ENCODE data around the gene PRKCE. TPM values are rescaled to one million over a fixed set of nuclear protein-coding genes. Genes with fewer than 3 reads are reported as not detected.

The PRKCE gene
- total RNA-seq, 1 donor from 2014 or later, result 24.2 TPM

DNA sequence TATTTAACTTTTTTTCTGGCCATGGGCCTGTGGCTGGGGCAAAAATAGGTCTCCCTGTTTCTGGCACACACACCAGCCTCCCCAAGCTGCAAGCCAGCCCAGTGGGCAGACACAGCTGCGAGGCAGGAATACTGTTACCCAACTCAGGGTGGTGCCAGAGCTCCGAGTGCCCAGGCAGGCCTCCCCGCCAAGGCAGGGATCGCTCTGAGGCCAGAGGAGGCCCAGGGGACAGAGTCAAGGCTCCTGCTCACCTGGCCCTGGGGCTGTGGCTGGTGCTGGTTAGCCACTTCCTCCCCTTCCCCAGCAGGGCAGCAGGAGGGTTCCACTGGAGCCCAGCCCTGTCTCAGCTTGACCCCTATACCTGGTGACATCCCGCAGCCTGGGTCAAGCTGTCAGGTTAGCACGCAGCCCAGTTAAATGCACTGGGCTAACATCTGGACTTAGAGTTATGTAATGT, 578.7 kb downstream of the PRKCE start:
- Mint-ChIP-seq H3K36me3 (ENCODE audit: low read depth, unreplicated experiment) (no peaks in the 10 kb centered on the region), H3K27ac (ENCODE audit: unreplicated experiment) (no peak overlapping the region), H3K4me3 (ENCODE audit: unreplicated experiment) (no peak overlapping the region), H3K27me3 (ENCODE audit: unreplicated experiment) (peaks cover 2% of the 10 kb centered on the region), H3K4me1 (ENCODE audit: unreplicated experiment) (peaks cover 44% of the 10 kb centered on the region), H3K9me3 (ENCODE audit: unreplicated experiment) (no peaks in the 10 kb centered on the region)
- no peak for DNase-seq (ENCODE audit: low spot score)
- TF ChIP-seq, protein P1, sequence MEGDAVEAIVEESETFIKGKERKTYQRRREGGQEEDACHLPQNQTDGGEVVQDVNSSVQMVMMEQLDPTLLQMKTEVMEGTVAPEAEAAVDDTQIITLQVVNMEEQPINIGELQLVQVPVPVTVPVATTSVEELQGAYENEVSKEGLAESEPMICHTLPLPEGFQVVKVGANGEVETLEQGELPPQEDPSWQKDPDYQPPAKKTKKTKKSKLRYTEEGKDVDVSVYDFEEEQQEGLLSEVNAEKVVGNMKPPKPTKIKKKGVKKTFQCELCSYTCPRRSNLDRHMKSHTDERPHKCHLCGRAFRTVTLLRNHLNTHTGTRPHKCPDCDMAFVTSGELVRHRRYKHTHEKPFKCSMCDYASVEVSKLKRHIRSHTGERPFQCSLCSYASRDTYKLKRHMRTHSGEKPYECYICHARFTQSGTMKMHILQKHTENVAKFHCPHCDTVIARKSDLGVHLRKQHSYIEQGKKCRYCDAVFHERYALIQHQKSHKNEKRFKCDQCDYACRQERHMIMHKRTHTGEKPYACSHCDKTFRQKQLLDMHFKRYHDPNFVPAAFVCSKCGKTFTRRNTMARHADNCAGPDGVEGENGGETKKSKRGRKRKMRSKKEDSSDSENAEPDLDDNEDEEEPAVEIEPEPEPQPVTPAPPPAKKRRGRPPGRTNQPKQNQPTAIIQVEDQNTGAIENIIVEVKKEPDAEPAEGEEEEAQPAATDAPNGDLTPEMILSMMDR (IDR thresholded peaks at IDR 0.05; ENCODE audit: unreplicated experiment), result no peak

DNA sequence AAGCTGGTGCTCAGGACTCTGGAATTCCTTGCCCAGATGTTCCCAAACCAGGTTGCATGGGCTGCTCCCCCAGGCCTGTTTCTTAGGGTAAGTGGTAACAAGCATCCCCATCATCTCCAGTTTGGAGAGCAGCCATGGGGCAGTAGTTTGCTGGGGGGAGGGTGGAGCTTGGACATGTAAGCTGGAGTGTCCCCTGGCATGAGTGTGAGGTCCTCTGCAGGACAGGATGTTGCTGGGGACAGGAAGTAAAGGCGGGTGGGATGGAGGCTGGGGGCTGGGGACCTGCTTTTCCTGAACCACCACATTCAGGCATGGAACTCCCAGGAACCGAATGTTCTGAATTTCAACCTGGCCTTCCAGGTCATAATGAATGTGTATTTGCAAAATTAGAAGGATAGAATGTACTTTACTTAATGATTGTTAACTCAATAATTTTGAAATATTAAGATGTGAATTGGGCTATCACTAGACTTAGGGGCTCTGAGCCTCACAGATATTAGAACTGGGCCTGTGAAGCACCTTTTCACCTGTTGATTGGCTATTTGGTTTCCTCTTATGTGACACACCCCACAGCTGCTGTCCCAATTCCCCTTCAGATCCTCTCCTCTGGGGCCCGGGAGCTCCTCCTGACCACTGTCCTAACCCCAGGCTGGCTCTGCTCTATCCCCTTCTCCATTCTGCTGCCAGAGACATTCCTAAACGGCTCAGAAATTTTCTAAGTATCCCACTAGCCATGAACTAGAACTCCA, 579.4 kb downstream of the PRKCE start:
- TF ChIP-seq, protein P1 (IDR thresholded peaks at IDR 0.05; ENCODE audit: unreplicated experiment), result no peak
- Mint-ChIP-seq H3K9me3 (ENCODE audit: unreplicated experiment) (no peaks in the 10 kb centered on the region), H3K4me1 (ENCODE audit: unreplicated experiment) (peaks cover 40% of the 10 kb centered on the region), H3K4me3 (ENCODE audit: unreplicated experiment) (no peak overlapping the region), H3K27me3 (ENCODE audit: unreplicated experiment) (peaks cover 2% of the 10 kb centered on the region), H3K27ac (ENCODE audit: unreplicated experiment) (no peak overlapping the region), H3K36me3 (ENCODE audit: low read depth, unreplicated experiment) (no peaks in the 10 kb centered on the region)
- no peak for DNase-seq (ENCODE audit: low spot score)

DNA sequence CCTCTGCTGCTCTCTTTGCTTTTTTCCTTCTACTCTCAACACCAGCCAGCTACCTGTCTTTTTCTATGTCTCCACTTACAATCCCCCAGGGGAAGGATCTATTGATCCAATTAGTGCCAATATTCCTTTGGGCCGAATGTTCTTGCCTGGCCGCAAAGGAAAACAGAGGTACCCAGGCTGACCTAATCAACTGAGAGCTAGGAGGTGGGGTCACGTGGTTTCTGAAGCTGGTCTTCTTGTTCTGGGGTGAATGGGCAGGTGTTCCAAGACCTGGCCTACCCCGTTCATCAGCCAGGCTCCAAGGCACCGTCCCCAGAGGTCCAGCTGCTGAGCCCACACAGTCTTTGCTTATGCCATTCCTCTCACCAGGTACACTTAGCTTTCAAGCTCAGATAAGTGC, 580.2 kb downstream of the PRKCE start:
- H3K4me1 Mint-ChIP-seq (ENCODE audit: unreplicated experiment), result peaks cover 32% of the 10 kb centered on the region
- peaks cover 4% of the 10 kb centered on the region for H3K27me3 Mint-ChIP-seq (ENCODE audit: unreplicated experiment)
- TF ChIP-seq, protein P1 (IDR thresholded peaks at IDR 0.05; ENCODE audit: unreplicated experiment), result no peak

DNA sequence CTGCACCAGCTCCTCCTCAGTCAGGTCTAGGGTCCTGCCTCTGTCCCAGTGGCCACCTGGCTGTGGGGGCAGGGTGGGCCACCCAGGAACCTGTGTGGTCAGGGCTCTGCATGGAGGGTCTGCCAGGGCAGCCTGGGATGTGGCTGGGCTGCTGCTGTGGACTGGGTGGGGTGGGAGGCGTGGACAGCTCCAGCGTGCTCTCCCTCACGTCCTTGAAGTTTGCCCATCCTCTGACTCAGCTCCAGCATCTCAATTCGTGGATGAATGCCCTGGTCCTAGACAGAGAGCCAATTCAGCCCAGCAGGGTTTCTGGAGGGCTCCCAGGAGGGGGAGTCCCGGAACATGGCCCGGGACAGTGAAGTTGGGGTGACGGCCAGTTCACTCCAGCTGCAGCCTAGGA, 581.4 kb downstream of the PRKCE start:
- H3K27me3 Mint-ChIP-seq (ENCODE audit: unreplicated experiment), result peaks cover 6% of the 10 kb centered on the region
- no peaks in the 10 kb centered on the region for H3K9me3 Mint-ChIP-seq (ENCODE audit: unreplicated experiment)
- peaks cover 30% of the 10 kb centered on the region for H3K4me1 Mint-ChIP-seq (ENCODE audit: unreplicated experiment)
- no peak overlapping the region for H3K27ac Mint-ChIP-seq (ENCODE audit: unreplicated experiment)
- no peak for DNase-seq (ENCODE audit: low spot score)
- TF ChIP-seq, protein P1 (IDR thresholded peaks at IDR 0.05; ENCODE audit: unreplicated experiment), result no peak
- no peaks in the 10 kb centered on the region for H3K36me3 Mint-ChIP-seq (ENCODE audit: low read depth, unreplicated experiment)
- no peak overlapping the region for H3K4me3 Mint-ChIP-seq (ENCODE audit: unreplicated experiment)

More for the DNA sequence above, 580.2 kb downstream of the PRKCE start:
- Mint-ChIP-seq H3K27ac (ENCODE audit: unreplicated experiment) (no peak overlapping the region), H3K36me3 (ENCODE audit: low read depth, unreplicated experiment) (no peaks in the 10 kb centered on the region), H3K4me3 (ENCODE audit: unreplicated experiment) (no peak overlapping the region), H3K9me3 (ENCODE audit: unreplicated experiment) (no peaks in the 10 kb centered on the region)
- no peak for DNase-seq (ENCODE audit: low spot score)

Measured in endothelial cell (in vitro differentiated cells).